ENCODE measurements around the gene FOSB.
A peak's percentile ranks its signal among the peaks of the same experiment; 100 is the strongest.

Gene FOSB

DNA sequence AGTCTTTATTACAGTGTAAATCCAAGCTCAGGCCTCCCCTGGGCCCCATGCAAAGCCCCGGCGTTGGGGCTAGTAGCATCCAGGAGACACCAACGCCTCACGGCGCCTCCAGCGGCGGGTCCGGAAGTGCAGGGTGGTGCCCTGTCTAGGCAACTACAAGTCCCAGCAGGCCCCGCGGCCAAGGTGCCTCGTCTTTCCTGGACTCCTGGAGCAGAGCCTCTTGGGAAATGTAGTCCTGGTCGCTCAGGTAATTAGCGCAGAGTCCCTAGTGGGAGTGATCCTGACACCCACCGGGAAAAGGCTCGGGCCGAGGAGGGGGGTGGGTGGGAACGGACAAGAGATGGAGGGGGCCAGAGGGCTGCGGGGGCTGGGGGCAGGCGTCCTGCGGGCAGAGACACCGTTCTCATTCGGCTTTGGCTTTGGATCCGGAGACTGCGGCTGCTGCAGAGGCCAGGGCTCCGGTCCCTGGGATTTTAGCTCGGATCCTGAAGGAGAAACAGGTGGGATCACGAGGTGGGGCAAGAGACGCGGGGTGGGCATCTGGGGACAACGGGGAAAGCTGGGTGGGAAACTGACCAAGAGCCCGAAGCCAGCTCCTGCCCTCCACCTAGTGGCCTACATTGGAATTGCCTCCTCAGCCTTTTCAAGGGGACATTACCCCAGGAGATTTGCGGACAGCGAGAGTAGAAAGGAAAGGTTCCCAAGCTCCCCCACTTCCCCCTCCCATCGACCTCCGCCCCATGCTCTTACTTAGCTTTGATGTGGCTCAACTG lies 17.7 kb downstream of the FOSB start:
- DNase-seq: peak; percentile 90

DNA sequence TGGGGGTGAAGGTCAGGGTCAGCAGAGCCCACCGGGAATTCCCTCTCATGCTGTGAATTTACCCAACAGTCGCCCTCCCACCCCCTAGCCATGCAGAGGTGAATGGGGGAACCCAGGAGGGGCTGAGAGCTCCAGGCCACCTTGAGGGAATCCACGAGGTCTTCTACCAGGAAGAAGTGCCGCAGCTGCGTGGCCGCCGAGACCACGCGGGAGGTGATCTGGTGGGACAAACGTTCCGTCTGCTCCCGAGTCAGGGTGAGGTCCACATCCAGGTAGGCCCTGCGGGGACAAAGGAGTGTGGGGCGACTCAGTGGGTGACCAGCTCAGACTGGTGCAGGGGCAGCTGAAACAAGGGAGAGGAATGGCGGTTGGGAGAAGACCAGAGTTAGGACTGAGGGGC lies 20.9 kb downstream of the FOSB start:
- no peak for DNase-seq

DNA sequence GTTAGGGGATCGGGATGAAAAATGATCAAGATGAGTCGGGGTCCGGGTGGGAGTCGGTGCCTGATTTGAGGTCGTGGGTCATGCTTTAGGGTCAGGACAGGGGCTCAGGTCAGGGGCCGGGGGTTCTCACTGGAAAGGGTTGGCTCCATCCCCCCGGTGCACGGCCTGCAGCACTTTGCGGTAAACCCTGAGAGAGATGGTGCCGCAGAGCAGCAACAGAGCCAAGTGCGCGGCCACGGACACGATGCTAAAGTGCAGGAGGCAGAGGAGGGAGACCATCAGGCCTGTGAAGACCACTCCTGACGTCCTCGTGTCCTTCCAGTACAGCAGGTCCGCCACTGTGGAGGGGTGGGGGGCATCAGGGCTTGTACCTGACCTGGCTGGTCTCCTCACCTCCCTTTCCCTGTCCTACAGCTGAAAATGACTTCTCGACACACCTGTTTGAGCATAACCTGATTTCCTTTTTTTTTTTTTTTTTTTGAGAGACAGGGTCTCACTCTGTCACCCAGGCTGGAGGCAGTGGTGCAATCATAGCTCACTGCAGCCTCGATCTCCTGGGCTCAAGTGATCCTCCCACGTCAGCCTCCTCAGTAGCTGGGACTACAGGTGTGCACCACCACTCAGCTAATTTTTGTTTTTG lies 21.5 kb downstream of the FOSB start:
- no peak for DNase-seq

DNA sequence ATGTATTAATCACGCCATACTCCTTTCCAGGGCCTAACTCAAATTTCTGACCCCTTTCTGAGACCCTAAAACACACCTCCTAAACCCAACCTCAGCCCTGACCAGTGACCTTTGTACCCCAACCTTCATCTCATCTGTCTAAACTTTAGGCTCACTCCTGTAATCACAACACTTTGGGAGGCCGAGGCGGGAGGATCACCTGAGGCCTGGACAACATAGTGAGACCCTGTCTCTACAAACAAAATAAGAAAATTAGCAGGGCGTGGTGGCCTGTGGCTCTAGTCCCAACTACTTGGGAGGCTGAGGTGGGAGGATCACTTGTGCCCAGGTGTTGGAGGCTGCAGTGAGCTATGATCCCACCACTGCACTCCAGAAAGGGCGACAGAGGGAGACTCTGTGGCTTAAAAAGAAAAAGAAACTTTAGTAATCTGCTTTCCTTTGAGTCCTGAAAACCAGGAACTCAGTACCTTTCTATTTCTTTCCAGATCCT lies 24.4 kb downstream of the FOSB start:
- no peak for DNase-seq

DNA sequence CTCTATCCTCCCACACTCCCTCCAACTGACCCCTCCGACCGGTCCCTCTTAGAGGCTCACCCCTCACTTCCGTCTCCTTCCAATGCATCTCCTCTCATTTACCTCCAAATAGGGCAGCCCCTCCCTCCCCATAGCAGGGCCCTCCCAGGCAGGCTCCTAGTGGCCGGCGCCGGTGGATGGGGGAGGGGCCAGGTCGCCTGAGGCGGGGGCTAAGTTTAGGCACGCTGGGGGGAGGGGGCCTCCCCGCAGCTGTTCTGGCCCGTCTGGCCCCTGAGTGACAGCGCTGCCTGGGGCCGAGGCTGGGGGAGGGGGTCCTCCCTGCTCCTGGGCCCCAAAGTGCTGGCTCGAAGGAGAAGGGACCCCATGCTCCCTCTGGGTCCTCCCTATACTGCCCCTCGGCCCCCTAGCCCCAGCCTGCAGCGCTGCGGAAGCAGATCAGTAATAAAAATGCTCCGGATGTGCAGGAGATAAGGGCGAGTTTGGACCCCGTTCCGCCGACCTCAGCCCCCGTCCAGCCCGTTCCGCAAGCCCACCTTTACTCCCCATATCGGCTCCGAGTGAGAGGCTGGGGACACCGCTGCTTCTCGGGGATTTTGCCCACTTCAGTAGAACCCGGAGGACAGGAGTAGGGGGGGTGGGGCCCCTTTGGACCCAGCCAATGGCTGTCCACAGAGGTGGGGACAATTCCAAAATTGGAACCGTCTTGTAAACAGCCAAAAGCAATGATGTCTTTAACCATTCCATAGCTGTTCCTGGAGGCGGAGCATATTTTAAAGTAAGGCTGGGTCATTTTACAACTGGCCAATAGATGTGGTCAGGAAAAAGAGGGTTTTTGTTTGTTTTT lies 25.1 kb downstream of the FOSB start:
- DNase-seq: no peak

DNA sequence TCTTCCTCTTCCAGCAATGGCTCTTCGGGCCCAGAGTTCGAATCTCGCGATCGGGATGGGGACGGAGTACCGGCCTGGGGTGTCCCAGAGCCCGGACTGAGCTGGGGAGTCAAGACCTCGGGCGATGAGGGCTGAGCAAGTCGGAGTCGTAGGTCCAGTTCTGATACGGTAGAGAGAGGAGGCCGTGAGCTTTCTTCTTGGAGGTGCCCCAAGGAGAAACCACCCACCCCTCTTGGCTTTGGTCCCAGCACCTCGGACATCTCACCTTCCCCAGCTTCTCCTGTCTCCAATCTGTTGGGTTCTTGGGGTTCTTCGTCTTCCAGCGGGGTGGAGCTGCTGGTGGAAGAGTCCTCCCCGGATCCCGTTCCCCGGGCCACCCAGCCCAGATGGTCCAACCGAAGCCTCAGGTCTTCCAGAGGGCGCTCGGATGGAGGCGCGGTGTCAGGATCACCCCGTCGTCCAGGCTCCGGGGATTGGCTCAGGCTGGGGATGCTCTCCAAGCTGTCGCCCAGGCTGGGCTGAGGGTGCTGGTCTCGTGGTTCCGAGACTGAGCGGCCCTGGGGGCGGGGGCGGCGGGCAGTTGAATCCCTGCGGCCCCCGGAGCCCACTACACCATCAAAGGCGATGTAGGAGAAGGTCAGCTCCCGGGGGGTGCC lies 26.6 kb downstream of the FOSB start:
- no peak for DNase-seq

DNA sequence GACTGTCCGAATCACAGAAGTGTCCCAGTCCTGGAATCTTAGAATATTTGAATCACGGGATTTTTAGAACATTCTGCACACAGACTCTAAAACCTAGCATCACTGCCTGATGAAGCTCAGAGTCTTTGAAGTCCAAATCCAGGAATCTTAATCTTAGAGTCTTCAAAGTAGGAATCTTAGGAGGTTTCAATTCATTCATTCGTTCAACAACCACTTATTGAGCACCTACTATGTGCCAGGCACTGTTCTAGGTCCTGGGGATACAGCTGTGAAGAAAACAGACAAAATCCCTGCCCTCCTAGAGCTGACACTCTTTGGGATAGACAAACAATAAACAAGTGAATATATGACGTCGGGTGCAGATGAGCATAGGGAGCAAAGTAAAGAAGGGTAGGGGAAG lies 27.4 kb downstream of the FOSB start:
- DNase-seq: no peak

DNA sequence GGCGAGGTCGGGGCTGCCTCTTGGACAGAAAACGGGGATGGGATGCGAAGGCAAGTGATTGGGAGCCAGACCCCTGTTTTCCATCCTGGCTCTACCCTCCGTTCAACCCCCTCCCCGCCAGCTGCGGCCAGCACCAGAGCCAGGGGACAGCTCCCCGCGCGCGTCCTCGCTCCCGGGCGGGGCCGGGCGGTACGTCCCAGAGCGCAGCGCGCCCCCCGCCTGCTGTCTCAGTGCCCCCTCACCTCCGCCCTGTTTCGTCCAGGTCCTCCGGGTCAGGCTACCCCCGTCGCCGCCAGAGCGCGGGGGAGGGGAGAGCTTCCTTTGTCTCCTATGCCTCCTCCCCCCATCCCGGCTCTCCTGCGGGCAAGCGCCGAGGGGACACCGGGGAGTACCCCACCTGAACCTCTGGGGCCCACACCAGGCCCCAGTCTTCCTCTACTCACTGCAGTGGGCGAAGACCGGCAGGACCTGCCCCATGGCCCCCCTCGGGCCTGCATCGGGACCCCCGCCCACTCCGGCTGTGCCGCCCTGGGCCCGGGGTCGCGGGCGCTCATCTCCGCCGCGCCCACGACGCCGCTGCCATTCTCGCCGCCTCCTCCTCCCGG lies 28.7 kb downstream of the FOSB start:
- DNase-seq: peak; percentile 33

DNA sequence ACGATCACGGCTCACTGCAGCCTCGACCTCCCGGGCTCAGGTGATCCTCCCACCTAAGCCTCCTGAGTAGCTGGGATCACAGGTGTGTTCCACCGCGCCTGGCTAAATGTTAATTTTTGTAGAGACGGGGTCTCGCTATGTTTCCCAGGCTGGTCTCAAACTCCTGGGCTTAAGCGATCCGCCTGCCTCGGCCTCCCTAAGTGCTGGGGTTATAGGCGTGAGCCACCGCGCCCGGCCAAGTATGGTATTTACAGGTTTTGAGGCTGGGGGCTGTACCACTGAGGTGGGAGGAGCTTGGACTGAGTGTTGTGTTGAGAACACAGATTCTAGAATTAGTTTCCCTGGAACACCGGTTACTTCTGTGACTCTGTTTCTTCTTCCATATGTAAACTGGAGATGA lies 30.0 kb downstream of the FOSB start:
- no peak for DNase-seq

DNA sequence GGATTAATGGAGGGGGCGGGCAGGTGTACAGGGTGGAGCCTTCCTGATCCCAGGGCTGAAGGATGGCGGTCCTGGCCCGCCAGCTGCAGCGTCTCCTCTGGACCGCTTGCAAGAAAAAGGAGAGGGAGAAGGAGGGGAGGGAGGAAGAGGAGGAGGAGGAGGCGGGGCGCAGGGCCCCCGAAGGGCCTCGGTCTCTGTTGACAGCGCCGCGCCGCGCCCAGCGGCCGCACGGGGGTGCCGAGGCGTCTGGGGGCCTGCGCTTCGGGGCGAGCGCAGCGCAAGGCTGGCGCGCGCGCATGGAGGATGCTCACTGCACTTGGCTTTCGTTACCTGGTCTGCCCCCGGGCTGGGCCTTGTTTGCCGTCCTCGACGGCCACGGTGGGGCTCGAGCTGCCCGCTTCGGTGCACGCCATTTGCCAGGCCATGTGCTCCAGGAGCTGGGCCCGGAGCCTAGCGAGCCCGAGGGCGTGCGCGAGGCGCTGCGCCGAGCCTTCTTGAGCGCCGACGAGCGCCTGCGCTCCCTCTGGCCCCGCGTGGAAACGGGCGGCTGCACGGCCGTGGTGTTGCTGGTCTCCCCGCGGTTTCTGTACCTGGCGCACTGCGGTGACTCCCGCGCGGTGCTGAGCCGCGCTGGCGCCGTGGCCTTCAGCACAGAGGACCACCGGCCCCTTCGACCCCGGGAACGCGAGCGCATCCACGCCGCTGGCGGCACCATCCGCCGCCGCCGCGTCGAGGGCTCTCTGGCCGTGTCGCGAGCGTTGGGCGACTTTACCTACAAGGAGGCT lies 30.8 kb downstream of the FOSB start, which contains the start of gene PPM1N:
Gene PPM1N (plus strand): TSS at position 33 of the 785 bp plus-strand sequence. CDS start 30 bp downstream, at position 63.
- DNase-seq: peak; percentile 49

DNA sequence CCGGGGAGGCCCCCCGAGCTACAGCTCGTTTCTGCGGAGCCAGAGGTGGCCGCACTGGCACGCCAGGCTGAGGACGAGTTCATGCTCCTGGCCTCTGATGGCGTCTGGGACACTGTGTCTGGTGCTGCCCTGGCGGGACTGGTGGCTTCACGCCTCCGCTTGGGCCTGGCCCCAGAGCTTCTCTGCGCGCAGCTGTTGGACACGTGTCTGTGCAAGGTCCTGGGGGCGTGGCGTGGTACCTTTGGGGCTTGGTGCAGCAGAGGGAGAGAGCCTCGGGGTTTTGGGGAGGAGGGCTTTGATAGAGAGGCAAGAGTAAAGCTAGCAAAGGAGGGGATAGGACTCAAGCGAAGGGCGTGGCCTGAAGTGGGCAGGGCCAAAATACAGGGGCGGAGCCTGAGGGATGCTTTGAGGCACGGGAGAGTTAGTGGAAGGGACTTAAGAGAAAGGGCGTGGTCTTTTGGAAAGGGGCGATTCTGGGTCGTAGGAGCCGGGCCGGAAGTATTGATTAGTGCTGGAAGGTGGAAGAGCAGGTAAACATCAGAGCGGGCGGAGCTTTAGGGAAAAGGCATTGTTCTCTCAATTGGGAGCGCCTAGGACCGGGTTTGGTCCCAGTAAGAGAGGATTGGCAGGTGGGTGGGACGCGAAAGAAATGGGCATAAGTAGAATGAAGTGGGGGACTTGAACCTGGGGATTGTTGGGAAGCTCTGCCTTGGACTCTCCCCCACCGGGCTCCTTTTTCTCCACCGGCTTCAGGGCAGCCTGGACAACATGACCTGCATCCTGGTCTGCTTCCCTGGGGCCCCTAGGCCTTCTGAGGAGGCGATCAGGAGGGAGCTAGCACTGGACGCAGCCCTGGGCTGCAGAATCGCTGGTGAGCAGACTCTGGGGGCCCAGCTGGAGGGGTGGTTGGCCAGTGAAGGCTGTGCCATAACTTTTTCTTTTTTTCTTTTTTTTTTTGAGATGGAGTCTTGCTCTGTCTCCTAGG lies 31.7 kb downstream of the FOSB start:
- no peak for DNase-seq

DNA sequence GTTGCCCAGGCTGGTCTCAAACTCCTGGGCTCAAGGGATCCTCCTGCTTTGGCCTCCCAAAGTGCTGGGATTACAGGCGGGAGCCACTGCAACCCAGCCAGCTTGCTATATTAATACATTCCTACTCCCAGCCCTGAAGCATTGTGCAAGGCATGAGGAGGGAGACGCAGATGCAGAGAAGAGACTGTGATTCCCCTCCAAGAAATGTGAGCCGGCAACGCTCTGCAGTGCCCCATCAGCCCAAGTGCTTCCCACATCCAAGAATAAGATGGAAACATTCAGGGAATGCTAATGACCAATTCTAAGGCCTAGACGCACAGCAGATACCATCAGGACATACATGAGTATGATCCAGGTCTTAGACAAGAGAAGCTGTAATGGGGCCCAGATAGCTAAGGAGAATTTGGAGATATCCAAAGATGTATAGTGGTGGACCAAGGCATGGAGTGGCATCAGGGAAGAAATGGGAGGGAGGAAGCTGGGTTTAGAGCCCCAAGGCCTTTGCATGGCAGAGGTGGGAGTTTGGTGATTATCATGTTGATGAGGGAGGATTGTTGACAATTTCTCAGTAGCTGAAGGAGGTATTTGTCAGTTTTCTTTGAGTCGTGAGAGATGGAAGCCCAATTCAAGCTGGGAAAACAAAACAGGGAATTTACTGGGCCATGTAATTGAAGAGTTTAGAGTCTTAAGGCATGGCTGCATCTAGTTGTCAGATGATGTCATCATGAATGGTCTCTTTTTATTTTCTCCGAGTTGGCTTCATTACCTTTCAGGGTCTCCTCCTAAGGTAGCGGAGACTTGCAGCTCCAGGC lies 33.3 kb downstream of the FOSB start:
- DNase-seq: no peak

DNA sequence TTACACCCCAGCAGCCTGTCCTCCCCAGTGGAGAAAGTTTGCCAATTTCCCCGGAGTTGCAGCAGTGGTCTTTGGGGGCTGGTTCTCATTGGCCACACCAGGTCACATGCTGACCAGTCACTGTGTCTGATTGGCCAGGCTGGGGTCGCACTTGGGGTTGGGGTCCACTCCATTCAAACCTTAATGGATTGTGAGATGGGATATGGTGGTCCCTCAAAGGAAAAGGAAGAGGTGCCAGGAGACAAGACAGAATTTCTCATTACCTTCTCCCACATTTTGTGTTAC lies 33.9 kb downstream of the FOSB start:
- DNase-seq: no peak

DNA sequence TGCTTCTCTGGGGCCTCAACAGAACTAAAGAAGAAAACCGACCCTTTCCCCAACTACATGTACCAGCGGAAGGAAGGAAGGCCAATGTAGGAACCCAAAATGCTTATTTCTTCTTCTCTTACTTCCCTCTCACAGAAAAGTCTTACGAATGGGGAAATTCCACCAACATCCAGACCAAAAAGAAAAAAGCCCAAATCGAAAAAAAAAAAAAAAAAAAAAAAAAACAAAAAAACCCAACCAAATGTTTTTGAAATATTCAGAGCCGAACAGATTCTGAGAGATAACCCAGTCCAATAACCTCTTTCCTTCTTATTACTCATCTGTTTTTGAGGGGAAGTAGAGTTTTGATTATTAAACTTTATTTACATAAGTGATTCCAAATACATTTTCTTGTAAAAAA lies 34.3 kb downstream of the FOSB start:
- DNase-seq: no peak

DNA sequence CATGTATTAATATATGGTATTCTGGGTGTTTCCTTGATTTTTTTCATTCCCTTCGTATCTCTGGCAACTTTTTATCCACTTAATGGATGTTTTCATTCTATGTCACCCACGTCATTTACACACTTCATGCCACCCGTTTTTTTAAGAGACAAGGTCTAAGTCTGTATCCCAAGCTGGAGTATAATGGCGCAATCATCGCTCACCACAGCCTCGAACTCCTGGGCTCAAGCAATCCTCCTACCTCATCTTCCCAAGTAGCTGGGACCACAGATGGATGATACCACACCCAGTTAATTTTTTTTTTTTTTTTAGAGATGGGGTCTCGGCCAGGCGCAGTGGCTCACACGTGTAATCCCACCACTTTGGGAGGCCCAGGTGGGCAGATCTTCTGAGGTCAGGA lies 36.1 kb downstream of the FOSB start:
- DNase-seq: no peak

DNA sequence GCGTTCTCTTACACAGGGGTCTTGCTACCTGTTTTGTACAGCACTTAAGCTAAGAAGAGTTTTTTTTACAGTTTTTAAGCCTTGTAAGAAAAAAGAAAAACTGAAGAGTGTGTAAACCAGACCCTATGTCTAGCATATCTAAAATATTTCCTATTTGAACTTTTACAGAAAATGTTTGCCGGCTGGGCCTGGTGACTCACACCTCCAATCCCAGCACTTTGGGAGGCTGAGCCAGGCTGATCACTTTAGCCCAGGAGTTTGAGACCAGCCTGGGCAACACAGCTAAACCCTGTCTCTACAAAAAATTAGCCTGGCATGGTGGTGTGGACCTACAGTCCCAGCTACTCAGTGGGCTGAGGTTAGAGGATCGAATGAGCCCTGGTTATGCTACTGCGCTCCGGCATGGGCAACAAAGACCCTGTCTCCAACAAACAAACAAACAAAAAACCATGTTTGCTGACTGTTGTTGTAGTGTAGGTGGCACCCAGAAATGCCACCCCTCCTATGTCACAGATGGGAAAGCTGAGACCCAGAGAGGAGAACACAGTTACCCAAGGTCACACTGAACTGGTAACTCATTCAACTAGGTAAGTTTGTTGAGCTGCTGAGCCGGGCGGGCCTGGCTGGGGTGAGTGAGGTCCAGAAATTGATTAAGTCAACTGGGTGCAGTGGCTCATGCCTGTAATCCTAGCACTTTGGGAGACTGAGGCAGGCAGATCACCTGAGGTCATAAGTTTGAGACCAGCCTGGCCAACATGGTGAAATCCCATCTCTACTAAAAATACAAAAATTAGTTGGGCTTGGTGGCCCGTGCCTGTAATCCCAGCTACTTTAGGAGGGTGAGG lies 37.6 kb downstream of the FOSB start:
- no peak for DNase-seq

DNA sequence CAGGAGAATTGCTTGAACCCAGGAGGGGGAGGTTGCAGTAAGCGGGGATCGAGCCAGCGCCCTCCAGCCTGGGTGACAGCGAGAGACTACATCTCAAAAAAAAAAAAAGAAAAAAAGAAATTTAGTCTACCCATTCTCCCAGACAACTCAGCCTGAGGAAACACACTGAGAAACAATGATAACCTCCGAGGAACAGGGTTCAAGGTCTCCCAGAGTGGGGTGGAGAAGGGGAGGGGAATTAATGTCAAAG lies 38.1 kb downstream of the FOSB start:
- no peak for DNase-seq

DNA sequence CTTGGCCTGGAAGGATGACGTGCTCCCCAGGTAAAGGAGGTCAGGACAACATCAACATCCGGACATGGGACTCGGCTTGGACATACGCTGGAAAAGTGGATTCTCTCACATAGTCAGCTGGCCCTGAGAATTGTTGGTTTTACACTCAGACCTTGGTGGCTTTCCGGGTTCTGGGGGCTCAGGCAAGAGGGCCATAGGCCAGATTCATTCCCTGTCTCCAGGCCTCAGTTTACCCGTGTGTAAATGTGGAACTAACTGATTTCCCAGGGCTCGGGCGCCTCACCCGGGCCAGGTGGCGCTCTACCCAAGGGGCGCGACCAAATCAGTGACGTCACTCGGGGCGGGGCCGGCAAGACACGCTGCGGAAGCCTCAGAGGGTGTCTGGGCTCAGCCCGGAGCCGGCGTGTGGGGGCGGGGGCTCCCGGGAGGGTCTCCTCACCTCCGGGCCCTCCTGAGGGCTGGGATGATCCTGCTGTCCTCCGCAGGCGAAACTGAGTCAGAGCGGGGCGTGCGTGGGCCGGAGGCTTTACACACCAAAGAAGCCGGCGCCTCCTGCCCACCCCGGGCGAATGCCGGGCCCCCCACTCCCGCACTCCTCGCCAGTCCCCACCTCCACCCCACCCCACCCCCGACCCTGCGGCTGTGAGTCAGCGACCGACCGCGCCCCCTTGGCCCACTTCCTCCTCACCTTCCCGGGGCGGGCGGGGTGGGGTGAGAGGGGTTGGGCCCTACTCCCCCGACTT lies 38.6 kb downstream of the FOSB start:
- peak; percentile 92 for DNase-seq

Data from activated gamma-delta T cell (primary cell).